GM13976 (cell line): ENCODE measurements around the gene TOMM40L.

Experiments
- DNase-seq: peaks from one replicate; pipeline ENCODE4 v3.0.0; 2012; ENCODE audit warnings: low spot score
- CTCF ChIP-seq: IDR thresholded peaks from 2 replicates; pipeline ENCODE4 v1.5.1; 2012; ENCODE audit warnings: borderline replicate concordance, mild to moderate bottlenecking; ENCODE audit not compliant: insufficient read depth; ENCODE audit errors: extremely low read depth, missing control alignments, control extremely low read depth
- in situ Hi-C: fragments of 300-500 bp; cut with MboI; formaldehyde crosslinking; loops from one replicate; pipeline ENCODE4 v1.12.0; 2022; ENCODE audit warnings: low sequenced_read_pairs, mixed read lengths, inconsistent platforms; ENCODE audit not compliant: unreplicated experiment

Gene TOMM40L

DNA sequence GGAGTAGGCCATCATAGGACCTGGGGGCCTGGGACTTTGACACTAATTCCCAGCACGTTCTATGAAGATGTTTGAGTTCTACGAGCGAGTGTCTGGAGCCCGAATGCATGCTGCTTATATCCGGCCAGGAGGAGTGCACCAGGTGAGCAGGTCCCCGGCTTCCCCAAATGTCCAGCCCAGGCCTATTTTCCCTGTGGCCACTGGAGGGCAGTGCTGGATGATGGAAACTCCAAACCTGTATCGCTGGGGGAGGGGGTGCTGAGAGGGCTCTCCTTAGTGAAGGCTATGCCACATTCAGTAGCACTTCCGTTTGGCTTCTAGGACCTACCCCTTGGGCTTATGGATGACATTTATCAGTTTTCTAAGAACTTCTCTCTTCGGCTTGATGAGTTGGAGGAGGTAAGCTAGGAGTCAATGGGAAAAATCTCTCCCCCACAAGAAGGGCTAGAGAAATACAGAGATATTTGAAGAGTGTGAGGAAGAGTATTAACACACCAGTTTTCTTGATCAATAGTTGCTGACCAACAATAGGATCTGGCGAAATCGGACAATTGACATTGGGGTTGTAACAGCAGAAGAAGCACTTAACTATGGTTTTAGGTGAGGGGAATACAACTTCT is 16.0 kb upstream of the TOMM40L start:
- TF ChIP-seq CTCF = peak; percentile 85
- DNase-seq = peak; percentile 74
- in situ Hi-C loops = no loop called here

DNA sequence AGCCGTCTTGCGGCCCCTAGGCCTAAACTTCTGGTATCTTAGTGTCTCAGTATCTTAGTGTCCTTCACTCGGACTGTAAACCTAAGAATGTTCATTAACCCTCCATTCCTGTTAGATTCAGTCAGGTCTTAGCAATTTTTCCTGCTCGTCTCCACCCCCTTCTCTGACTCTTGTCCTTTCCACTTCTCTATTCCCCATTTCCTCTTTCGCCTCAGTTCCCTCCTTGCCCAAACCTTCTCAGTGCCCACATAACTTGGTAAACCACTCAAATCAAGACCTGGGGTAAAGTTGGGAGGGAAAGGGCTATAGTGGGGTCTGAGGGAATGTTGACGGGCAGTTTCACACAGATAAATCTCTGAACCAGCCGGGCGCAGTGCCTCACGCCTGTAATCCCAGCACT is 11.5 kb upstream of the TOMM40L start:
- DNase-seq = no peak
- in situ Hi-C loops = no loop called here
- no peak for TF ChIP-seq CTCF

DNA sequence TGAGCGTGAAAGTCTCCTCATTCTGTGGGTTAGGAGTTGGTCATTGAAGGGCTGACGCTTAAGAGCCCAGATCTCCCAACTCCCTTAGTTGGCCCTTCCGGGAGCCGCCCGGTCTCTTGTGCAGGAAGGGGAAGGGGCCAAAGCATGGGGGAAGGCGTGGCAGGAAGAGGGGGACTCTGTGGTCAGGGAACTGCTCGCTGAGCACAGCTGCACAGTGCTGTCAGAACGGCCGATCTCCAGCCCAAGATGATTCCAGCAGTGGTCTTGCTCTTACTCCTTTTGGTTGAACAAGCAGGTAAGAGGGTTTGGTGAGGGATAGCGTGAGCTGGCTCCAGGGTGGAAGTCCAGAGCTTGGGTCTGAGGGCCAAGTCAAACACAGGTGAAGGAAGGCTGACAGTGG is 10.8 kb upstream of the TOMM40L start, which contains the start of gene FCER1G:
Gene FCER1G (plus strand): TSS at position 220 of the 400 bp plus-strand sequence. CDS start 27 bp downstream, at position 247.
- DNase-seq = no peak
- in situ Hi-C loops = no loop called here
- no peak for TF ChIP-seq CTCF

DNA sequence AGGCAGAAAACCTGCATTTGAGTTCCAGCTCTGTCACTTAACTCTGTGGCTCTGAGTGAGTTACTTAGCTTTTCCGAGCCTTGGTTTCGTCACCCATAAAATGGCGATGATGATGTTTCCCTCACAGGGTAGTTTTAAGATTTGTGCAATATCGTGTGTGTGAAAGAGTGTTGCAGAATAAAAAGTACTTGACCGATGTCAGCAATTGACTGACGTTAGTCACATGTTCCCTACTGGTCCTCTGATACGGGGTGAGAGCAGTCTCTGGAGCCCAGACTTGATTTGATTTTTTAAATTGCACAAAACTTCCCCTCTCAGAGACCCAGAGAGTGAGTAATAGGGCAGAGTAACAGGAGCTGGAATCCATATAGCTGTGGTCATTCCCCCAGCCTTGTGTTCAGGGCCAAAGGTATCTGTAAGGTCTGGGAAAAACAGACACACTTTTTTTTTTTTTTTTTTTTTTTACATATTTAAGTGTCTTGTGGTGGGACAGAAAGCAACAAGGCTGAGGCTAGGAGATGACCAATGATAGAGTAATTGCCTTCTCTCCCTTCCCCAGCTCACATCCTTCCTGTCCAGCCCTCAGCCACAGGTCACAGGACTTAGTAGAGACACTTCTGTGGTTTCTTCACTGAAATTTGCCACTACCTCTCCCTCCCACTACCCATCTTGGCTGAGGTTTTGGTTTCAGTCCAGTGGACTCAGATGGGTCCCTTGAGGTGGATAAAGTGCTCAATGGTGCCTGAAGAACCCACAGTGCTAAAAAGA is 8.7 kb upstream of the TOMM40L start:
- peak; percentile 62 for DNase-seq
- no peak for TF ChIP-seq CTCF
- in situ Hi-C loops = no loop called here

GRCh38 chr1:161217831-161218230 is 8.0 kb upstream of the TOMM40L start:
- DNase-seq = no peak
- no peak for TF ChIP-seq CTCF
- in situ Hi-C loops = no loop called here

GRCh38 chr1:161218301-161219077 is 7.4 kb upstream of the TOMM40L start:
- DNase-seq = no peak
- in situ Hi-C loops = no loop called here
- TF ChIP-seq CTCF = no peak
